H1 (cell line): ENCODE results near the gene AGAP1.

Experiments
- ATF3 ChIP-seq: IDR thresholded peaks from 2 replicates; pipeline ENCODE4 v1.6.1; 2011; ENCODE audit warnings: low read depth, mild to moderate bottlenecking, low read length; ENCODE audit not compliant: insufficient read depth
- CBX8 ChIP-seq: fragments of 300-800, 300-1000 bp; sonication (generic); IDR thresholded peaks from 2 replicates; pipeline ENCODE4 v1.7.1; 2016; ENCODE audit warnings: low read depth, low read length, borderline replicate concordance
- FOSL1 ChIP-seq: IDR thresholded peaks from 2 replicates; pipeline ENCODE4 v1.6.1; 2011; ENCODE audit warnings: mild to moderate bottlenecking, low read depth, low read length, moderate library complexity; ENCODE audit not compliant: insufficient read depth
- POLR2A ChIP-seq, 2 experiments: IDR thresholded peaks; 1 replicate in 1 of 2; 2 replicates in 1 of 2; pipeline ENCODE4 v1.6.1; 2011; ENCODE audit warnings: low read depth in 2 of 2, low read length in 2 of 2, mild to moderate bottlenecking in 2 of 2; ENCODE audit errors: control extremely low read depth in 1 of 2
- RFX5 ChIP-seq: IDR thresholded peaks from 2 replicates; pipeline ENCODE4 v1.6.1; 2011; ENCODE audit warnings: low read depth, low read length, improper control_type of control experiment, borderline replicate concordance
- TF ChIP-seq, protein P1 (sequence below): IDR thresholded peaks from 2 replicates; pipeline ENCODE4 v1.6.1; 2012; ENCODE audit warnings: inconsistent platforms

GRCh38 chr2:235675678-235676535 lies 182.1 kb downstream of the AGAP1 start:
- TF ChIP-seq, protein P1, sequence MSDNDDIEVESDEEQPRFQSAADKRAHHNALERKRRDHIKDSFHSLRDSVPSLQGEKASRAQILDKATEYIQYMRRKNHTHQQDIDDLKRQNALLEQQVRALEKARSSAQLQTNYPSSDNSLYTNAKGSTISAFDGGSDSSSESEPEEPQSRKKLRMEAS: no peak
- TF ChIP-seq ATF3 (no peak), POLR2A (IDR thresholded peaks at IDR 0.05; ENCODE audit: control extremely low read depth in 1 of 2, low read depth in 2 of 2, low read length in 2 of 2) (no peak), RFX5 (no peak), CBX8 (no peak), FOSL1 (no peak)
